H1 (cell line): ENCODE data around the gene SH3RF3. TPM values are rescaled to one million over a fixed set of nuclear protein-coding genes. Genes with fewer than 3 reads are reported as not detected.

Source experiments
- CTCF ChIA-PET: fragments of 300-600 bp; sonication (Branson Sonifier 250); formaldehyde crosslinking; loops from one replicate; lab custom pipeline; 2021; ENCODE audit not compliant: partially characterized antibody; lab: Charles Lee
- POLR2A ChIA-PET: fragments of 300-600 bp; sonication (Branson Sonifier 250); formaldehyde crosslinking; loops from one replicate; lab custom pipeline; 2021; ENCODE audit warnings: inconsistent platforms; ENCODE audit not compliant: partially characterized antibody; lab: Charles Lee
- DNase-seq, 2 experiments: peaks; one replicate each; pipeline versions ENCODE4 v3.0.0 to v3.0.0-alpha.2; 2010 to 2022; ENCODE audit warnings: low spot score in 2 of 2, low read depth in 1 of 2, mixed read lengths in 1 of 2
- FAIRE-seq: peaks from 2 replicates; lab custom pipeline; 2011; peaks lifted over from hg19 to GRCh38; lab: Jason Lieb, UNC
- H2AFZ ChIP-seq: 2 replicates; pipeline ENCODE4 v1.8.1; 2012; ENCODE audit warnings: low read length, inconsistent platforms
- H2AK5ac ChIP-seq: 2 replicates; pipeline ENCODE4 v1.6.1; 2013; ENCODE audit warnings: low read depth, low read length
- H2BK120ac ChIP-seq: replicated peaks from 2 replicates; pipeline ENCODE3; 2013; ENCODE audit warnings: low read depth, low read length, inconsistent platforms
- H2BK12ac ChIP-seq: 2 replicates; pipeline ENCODE4 v1.6.1; 2013; ENCODE audit warnings: low read depth, low read length
- H2BK15ac ChIP-seq: 2 replicates; pipeline ENCODE4 v1.6.1; 2013; ENCODE audit warnings: low read length
- H2BK20ac ChIP-seq: 2 replicates; pipeline ENCODE4 v1.6.1; 2013; ENCODE audit warnings: low read length
- H2BK5ac ChIP-seq: 2 replicates; pipeline ENCODE4 v1.6.1; 2013; ENCODE audit warnings: low read depth, low read length
- H3K14ac ChIP-seq: 2 replicates; pipeline ENCODE4 v1.6.1; 2013; ENCODE audit warnings: inconsistent platforms; ENCODE audit not compliant: insufficient read length
- H3K18ac ChIP-seq: 2 replicates; pipeline ENCODE4 v1.6.1; 2013; ENCODE audit warnings: low read length; ENCODE audit errors: extremely low read depth
- H3K23ac ChIP-seq: 2 replicates; pipeline ENCODE4 v1.6.1; 2013; ENCODE audit warnings: inconsistent platforms; ENCODE audit not compliant: insufficient read length
- H3K23me2 ChIP-seq: 2 replicates; pipeline ENCODE4 v1.6.1; 2013; ENCODE audit warnings: low read depth, low read length
- H3K27ac ChIP-seq: 2 replicates; pipeline ENCODE4 v1.6.1; 2011; ENCODE audit warnings: low read depth, low read length, inconsistent platforms
- H3K27me3 ChIP-seq, 4 experiments: replicated peaks in 1 of 4; 1 replicate in 1 of 4; 2 replicates in 3 of 4; pipeline versions ENCODE4 v1.6.1 to v1.8.1; 2011 to 2013; ENCODE audit warnings: low read length in 3 of 4, mild to moderate bottlenecking in 3 of 4, inconsistent platforms in 2 of 4, mixed read lengths in 2 of 4, moderate library complexity in 1 of 4; ENCODE audit not compliant: control insufficient read depth in 3 of 4, insufficient read depth in 3 of 4; ENCODE audit errors: extremely low read depth in 1 of 4
- H3K36me3 ChIP-seq, 4 experiments: 2 replicates each; pipeline versions ENCODE4 v1.6.1 to v1.8.1; 2011 to 2013; ENCODE audit warnings: mild to moderate bottlenecking in 4 of 4, low read length in 3 of 4, moderate library complexity in 2 of 4, control low read depth in 1 of 4, inconsistent platforms in 1 of 4; ENCODE audit not compliant: insufficient read depth in 4 of 4, control insufficient read depth in 2 of 4
- H3K4ac ChIP-seq: replicated peaks from 2 replicates; pipeline ENCODE3; 2013; ENCODE audit warnings: low read length, low read depth, mixed read lengths, inconsistent platforms; ENCODE audit not compliant: insufficient read length
- H3K4me1 ChIP-seq, 4 experiments: replicated peaks in 1 of 4; 1 replicate in 1 of 4; 2 replicates in 3 of 4; pipeline versions ENCODE4 v1.6.1 to v1.8.1; 2011 to 2013; ENCODE audit warnings: low read length in 3 of 4, inconsistent platforms in 2 of 4, mixed read lengths in 1 of 4; ENCODE audit not compliant: insufficient read depth in 4 of 4, control insufficient read depth in 3 of 4
- H3K4me2 ChIP-seq, 2 experiments: 2 replicates each; pipeline versions ENCODE4 v1.6.1 to v1.8.1; 2011 to 2013; ENCODE audit warnings: low read depth in 2 of 2, low read length in 2 of 2, control low read depth in 1 of 2, inconsistent platforms in 1 of 2, mild to moderate bottlenecking in 1 of 2; ENCODE audit not compliant: insufficient read depth in 1 of 2
- H3K4me3 ChIP-seq, 4 experiments: fragments of 200-600, 300-600 bp in 1 of 4; sonication (generic), shearing (Covaris generic), sonication (Bioruptor Twin) in 1 of 4; 2 replicates each; pipeline versions ENCODE4 v1.5.1 to v1.8.1; 2011 to 2016; ENCODE audit warnings: low read length in 4 of 4, low read depth in 3 of 4, control low read depth in 2 of 4, inconsistent platforms in 2 of 4, mild to moderate bottlenecking in 2 of 4, mixed read lengths in 1 of 4, moderate library complexity in 1 of 4; ENCODE audit not compliant: insufficient read depth in 2 of 4; ENCODE audit errors: extremely low read depth in 1 of 4
- H3K56ac ChIP-seq: replicated peaks from 2 replicates; pipeline ENCODE3; 2013; ENCODE audit warnings: low read depth, mild to moderate bottlenecking, mixed read lengths, low read length, inconsistent platforms; ENCODE audit not compliant: insufficient read length
- H3K79me1 ChIP-seq: 2 replicates; pipeline ENCODE4 v1.6.1; 2013; ENCODE audit warnings: low read depth, low read length, control low read depth
- H3K79me2 ChIP-seq, 2 experiments: 2 replicates each; pipeline versions ENCODE4 v1.6.1 to v1.8.1; 2012 to 2013; ENCODE audit warnings: low read length in 2 of 2, mild to moderate bottlenecking in 2 of 2, inconsistent platforms in 1 of 2; ENCODE audit not compliant: insufficient read depth in 2 of 2, control insufficient read depth in 1 of 2
- H3K9ac ChIP-seq, 4 experiments: replicated peaks in 1 of 4; 1 replicate in 1 of 4; 2 replicates in 3 of 4; pipeline versions ENCODE4 v1.6.1 to v1.8.1; 2011 to 2013; ENCODE audit warnings: low read depth in 3 of 4, low read length in 3 of 4, control low read depth in 2 of 4, mild to moderate bottlenecking in 2 of 4, moderate library complexity in 2 of 4, inconsistent platforms in 1 of 4; ENCODE audit errors: extremely low read depth in 1 of 4
- H3K9me3 ChIP-seq, 2 experiments: 2 replicates each; pipeline versions ENCODE4 v1.6.1 to v1.8.1; 2012 to 2013; ENCODE audit warnings: mild to moderate bottlenecking in 2 of 2, moderate library complexity in 2 of 2, control low read depth in 1 of 2, inconsistent platforms in 1 of 2, low read depth in 1 of 2, low read length in 1 of 2, mixed read lengths in 1 of 2; ENCODE audit not compliant: insufficient read depth in 2 of 2
- H4K20me1 ChIP-seq, 2 experiments: replicated peaks in 1 of 2; 2 replicates each; pipeline versions ENCODE3 to v1.8.1; 2011 to 2013; ENCODE audit warnings: inconsistent platforms in 2 of 2, low read length in 2 of 2, mild to moderate bottlenecking in 1 of 2; ENCODE audit not compliant: insufficient read depth in 2 of 2, control insufficient read depth in 1 of 2
- H4K5ac ChIP-seq: 2 replicates; pipeline ENCODE4 v1.6.1; 2013; ENCODE audit warnings: low read length, low read depth, mixed read lengths, inconsistent platforms; ENCODE audit not compliant: insufficient read length
- H4K8ac ChIP-seq: 2 replicates; pipeline ENCODE4 v1.8.0; 2013; ENCODE audit warnings: mild to moderate bottlenecking, moderate library complexity, low read length, inconsistent platforms; ENCODE audit not compliant: insufficient read depth; ENCODE audit errors: extremely low read depth
- H4K91ac ChIP-seq: replicated peaks from 2 replicates; pipeline ENCODE3; 2013; ENCODE audit warnings: low read length, mixed read lengths, inconsistent platforms; ENCODE audit not compliant: insufficient read length
- BRCA1 ChIP-seq: IDR thresholded peaks from 2 replicates; pipeline ENCODE4 v1.6.1; 2012; ENCODE audit warnings: low read depth, low read length, improper control_type of control experiment
- CEBPB ChIP-seq: IDR thresholded peaks from 2 replicates; pipeline ENCODE4 v1.6.1; 2012; ENCODE audit warnings: low read depth, low read length
- CHD2 ChIP-seq: IDR thresholded peaks from 2 replicates; pipeline ENCODE4 v1.6.1; 2012; ENCODE audit warnings: low read length, improper control_type of control experiment
- EGR1 ChIP-seq: IDR thresholded peaks from 2 replicates; pipeline ENCODE4 v1.6.1; 2011; ENCODE audit warnings: low read depth, low read length, borderline replicate concordance
- EZH2 ChIP-seq: fragments of 200-600 bp; sonication (generic); IDR thresholded peaks from 2 replicates; pipeline ENCODE4 v1.7.1; 2012; ENCODE audit warnings: low read depth, mild to moderate bottlenecking, moderate library complexity, low read length, inconsistent platforms; ENCODE audit not compliant: severe bottlenecking
- GABPA ChIP-seq: IDR thresholded peaks from 2 replicates; pipeline ENCODE4 v1.6.1; 2011; ENCODE audit warnings: mild to moderate bottlenecking, low read length, moderate library complexity, borderline replicate concordance; ENCODE audit not compliant: insufficient read depth
- JUN ChIP-seq: IDR thresholded peaks from 2 replicates; pipeline ENCODE4 v1.6.1; 2011; ENCODE audit warnings: low read depth, mild to moderate bottlenecking, improper control_type of control experiment, low read length
- SP4 ChIP-seq: IDR thresholded peaks from 2 replicates; pipeline ENCODE4 v1.6.1; 2012; ENCODE audit warnings: low read length, inconsistent platforms
- TAF1 ChIP-seq: IDR thresholded peaks from 2 replicates; pipeline ENCODE4 v1.6.1; 2011; ENCODE audit warnings: mild to moderate bottlenecking, low read depth, low read length
- WGBS, 2 experiments: shearing (Covaris generic) in 1 of 2; methylation state at CpG; one replicate each; pipeline versions ENCODE4 v1.1.6 to v1.1.7; 2013 to 2015; ENCODE audit warnings: low lambda C conversion rate in 2 of 2, mixed read lengths in 2 of 2, inconsistent platforms in 1 of 2, low coverage in 1 of 2, missing lambda C conversion rate in 1 of 2; ENCODE audit not compliant: insufficient replicate concordance in 2 of 2, insufficient coverage in 1 of 2, insufficient read length in 1 of 2; ENCODE audit errors: extremely low coverage in 1 of 2, missing lambda C conversion rate in 1 of 2; 5-methylcytosine and 5-hydroxymethylcytosine counted together
- polyA plus RNA-seq, 7 experiments: library from polyadenylated mRNA; depleted of rRNA in 3 of 7; stranded (reverse) in 5 of 7; unstranded in 2 of 7; fragments of >200 nt in 5 of 7; fragments of 200-250 nt in 2 of 7; gene quantifications; 1 replicate in 5 of 7; 2 replicates in 1 of 7; 4 replicates in 1 of 7; pipeline versions ENCODE4 v1.2.1 to v1.2.3, GENCODE V29; 2011 to 2013; ENCODE audit warnings: missing spikeins in 2 of 7, mixed read lengths in 2 of 7
- total RNA-seq: library from RNA; stranded (reverse); fragmentation: NEBNext Ultra II Directional; extraction: Animal tissue kit (Norgen Biotek cat#: 25700); gene quantifications from 2 replicates; pipeline ENCODE4 v1.2.1, GENCODE V29; 2021
- TF ChIP-seq, protein P1 (sequence below): IDR thresholded peaks from 2 replicates; pipeline ENCODE4 v1.6.1; 2012; ENCODE audit warnings: low read length, inconsistent platforms

Gene SH3RF3
- total and polyA plus RNA-seq, 2 of the 8 experiments (the other 6 are each of a cell fraction or from before 2014, with no cell fraction given): 0.11 to 0.65 TPM

DNA sequence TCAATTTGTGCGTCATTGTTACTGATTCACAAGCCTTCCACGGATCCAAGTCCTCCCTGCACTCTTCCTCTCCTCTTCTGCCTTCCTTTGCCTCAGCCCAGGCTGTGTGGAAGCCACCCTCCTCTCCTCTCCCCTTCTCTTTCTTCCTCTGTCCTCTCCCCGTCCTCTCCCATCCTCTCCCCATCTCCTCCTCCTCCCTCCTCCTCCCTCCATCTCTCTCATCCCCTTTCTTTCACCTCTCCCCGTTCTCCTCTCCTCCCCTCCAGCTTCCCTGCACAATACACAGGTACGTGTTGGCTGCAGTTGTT lies 301.3 kb downstream of the SH3RF3 start:
- POLR2A ChIA-PET: no interaction called here
- CTCF ChIA-PET: interaction anchor here (2.3 kb wide), 1 partner anchor 11 kb away, joined by 9 read pairs; no protein-coding TSS in a partner anchor
- Histone ChIP-seq H3K4me1 (no peaks in the 10 kb centered on the region), H3K79me1 (no peaks in the 10 kb centered on the region), H3K18ac (no peak overlapping the region), H2AK5ac (no peak overlapping the region), H3K4ac (no peak overlapping the region), H4K20me1 (no peaks in the 10 kb centered on the region), H2BK12ac (no peak overlapping the region), H3K4me3 (no peak overlapping the region), H2BK20ac (no peak overlapping the region), H2BK5ac (no peak overlapping the region), H3K79me2 (no peaks in the 10 kb centered on the region), H3K9ac (no peak overlapping the region), H3K9me3 (no peaks in the 10 kb centered on the region), H2BK120ac (no peak overlapping the region), H3K56ac (no peak overlapping the region), H3K27ac (no peak overlapping the region), H3K14ac (no peak overlapping the region), H3K23me2 (no peaks in the 10 kb centered on the region), H3K4me2 (no peak overlapping the region), H3K23ac (no peak overlapping the region), H4K91ac (no peak overlapping the region), H2BK15ac (no peak overlapping the region), H4K8ac (no peak overlapping the region), H3K27me3 (no peaks in the 10 kb centered on the region), H4K5ac (no peak overlapping the region), H2AFZ (no peak overlapping the region), H3K36me3 (no peaks in the 10 kb centered on the region)
- 78 to 100% methylated on average over 1 to 4 of the region's 5 CpGs for WGBS, 2 experiments
- no peak for FAIRE-seq
- TF ChIP-seq GABPA (no peak), JUN (no peak), EZH2 (no peak), TAF1 (no peak), CEBPB (no peak), CHD2 (no peak), BRCA1 (no peak), SP4 (no peak), EGR1 (no peak)
- TF ChIP-seq, protein P1, sequence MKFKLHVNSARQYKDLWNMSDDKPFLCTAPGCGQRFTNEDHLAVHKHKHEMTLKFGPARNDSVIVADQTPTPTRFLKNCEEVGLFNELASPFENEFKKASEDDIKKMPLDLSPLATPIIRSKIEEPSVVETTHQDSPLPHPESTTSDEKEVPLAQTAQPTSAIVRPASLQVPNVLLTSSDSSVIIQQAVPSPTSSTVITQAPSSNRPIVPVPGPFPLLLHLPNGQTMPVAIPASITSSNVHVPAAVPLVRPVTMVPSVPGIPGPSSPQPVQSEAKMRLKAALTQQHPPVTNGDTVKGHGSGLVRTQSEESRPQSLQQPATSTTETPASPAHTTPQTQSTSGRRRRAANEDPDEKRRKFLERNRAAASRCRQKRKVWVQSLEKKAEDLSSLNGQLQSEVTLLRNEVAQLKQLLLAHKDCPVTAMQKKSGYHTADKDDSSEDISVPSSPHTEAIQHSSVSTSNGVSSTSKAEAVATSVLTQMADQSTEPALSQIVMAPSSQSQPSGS: no peak
- no peak for DNase-seq
